Measurements from ENCODE around the gene SMYD3.

SMYD3 gene

DNA sequence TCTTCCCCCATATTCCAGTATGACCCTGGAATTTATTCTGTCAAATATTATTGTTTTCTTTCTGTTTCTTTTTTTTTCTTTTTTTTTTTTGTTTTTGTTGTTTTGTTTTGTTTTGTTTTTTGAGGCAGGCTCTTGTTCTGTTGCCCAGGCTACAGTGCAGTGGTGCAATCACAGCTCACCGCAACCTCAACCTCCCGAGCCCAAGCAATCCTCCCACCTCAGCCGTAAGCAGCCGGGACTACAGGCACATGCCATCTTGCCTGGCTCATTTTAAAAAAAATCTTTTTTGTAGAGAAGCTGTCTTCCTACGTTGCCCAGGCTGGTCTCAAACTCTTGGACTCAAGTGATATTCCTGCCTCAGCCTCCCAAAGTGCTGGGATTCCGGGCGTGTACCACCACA, 237.6 kb downstream of the SMYD3 start:
- TF ChIP-seq, protein P1, sequence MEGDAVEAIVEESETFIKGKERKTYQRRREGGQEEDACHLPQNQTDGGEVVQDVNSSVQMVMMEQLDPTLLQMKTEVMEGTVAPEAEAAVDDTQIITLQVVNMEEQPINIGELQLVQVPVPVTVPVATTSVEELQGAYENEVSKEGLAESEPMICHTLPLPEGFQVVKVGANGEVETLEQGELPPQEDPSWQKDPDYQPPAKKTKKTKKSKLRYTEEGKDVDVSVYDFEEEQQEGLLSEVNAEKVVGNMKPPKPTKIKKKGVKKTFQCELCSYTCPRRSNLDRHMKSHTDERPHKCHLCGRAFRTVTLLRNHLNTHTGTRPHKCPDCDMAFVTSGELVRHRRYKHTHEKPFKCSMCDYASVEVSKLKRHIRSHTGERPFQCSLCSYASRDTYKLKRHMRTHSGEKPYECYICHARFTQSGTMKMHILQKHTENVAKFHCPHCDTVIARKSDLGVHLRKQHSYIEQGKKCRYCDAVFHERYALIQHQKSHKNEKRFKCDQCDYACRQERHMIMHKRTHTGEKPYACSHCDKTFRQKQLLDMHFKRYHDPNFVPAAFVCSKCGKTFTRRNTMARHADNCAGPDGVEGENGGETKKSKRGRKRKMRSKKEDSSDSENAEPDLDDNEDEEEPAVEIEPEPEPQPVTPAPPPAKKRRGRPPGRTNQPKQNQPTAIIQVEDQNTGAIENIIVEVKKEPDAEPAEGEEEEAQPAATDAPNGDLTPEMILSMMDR (conservative IDR thresholded peaks at IDR 0.05; ENCODE audit: low read length), result no peak
- no peak for TF ChIP-seq EZH2phosphoT487 (IDR thresholded peaks at IDR 0.05; ENCODE audit: borderline replicate concordance)
- no peak overlapping the region for H3K4me2 ChIP-seq (ENCODE audit: low read depth, low read length, poor library complexity, severe bottlenecking)
- H3K9me2 ChIP-seq (replicated peaks; ENCODE audit: low read depth, low read length), result no peaks in the 10 kb centered on the region
- no peaks in the 10 kb centered on the region for H3K9me3 ChIP-seq (ENCODE audit: insufficient read depth, low read depth, low read length)
- H3F3A ChIP-seq (ENCODE audit: low read depth), result peaks cover 3% of the 10 kb centered on the region; the same call in 1 of the 2 replicates
- H4K20me1 ChIP-seq (ENCODE audit: insufficient read depth, low read length, poor library complexity, severe bottlenecking), result no peaks in the 10 kb centered on the region
- no peak overlapping the region for H3K4me3 ChIP-seq (ENCODE audit: low read length, poor library complexity, severe bottlenecking)
- no peaks in the 10 kb centered on the region for H3K27me3 ChIP-seq (ENCODE audit: insufficient read depth, low read length, poor library complexity, severe bottlenecking)
- peaks cover 16% of the 10 kb centered on the region for H3K4me1 ChIP-seq (ENCODE audit: insufficient read depth, low read length, poor library complexity, severe bottlenecking)
- no peaks in the 10 kb centered on the region; the same call in 1 of the 2 replicates for H3K36me3 ChIP-seq (ENCODE audit: insufficient read depth, low read length)
- H3K9ac ChIP-seq (ENCODE audit: low read depth, low read length, poor library complexity, severe bottlenecking), result no peak overlapping the region
- H2AFZ ChIP-seq (ENCODE audit: low read length), result no peak overlapping the region
- H3K79me2 ChIP-seq (ENCODE audit: insufficient read depth, low read length), result no peaks in the 10 kb centered on the region

DNA sequence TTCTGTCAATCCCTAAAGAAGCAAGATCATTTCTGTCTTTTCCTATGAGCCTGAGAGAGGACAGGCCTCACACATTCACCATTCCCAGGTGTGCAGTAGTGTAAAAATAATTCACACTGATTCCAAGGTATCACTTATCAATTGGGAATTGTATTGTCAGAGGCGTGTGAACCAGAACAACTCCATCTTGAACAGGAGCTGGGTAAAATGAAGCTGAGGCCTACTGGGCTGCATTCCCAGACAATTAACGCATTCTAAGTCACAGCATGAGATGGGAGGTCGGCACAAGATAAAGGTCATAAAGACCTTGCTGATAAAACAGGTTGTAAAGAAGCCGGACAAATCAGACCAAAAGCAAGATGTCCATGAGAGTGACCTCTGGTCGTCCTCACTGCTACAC, 239.2 kb downstream of the SMYD3 start:
- Histone ChIP-seq H3K27me3 (ENCODE audit: insufficient read depth, low read length, poor library complexity, severe bottlenecking) (no peaks in the 10 kb centered on the region), H2AFZ (ENCODE audit: low read length) (no peak overlapping the region), H3K9me2 (replicated peaks; ENCODE audit: low read depth, low read length) (no peaks in the 10 kb centered on the region), H3K36me3 (ENCODE audit: insufficient read depth, low read length) (no peaks in the 10 kb centered on the region; the same call in 1 of the 2 replicates), H4K20me1 (ENCODE audit: insufficient read depth, low read length, poor library complexity, severe bottlenecking) (no peaks in the 10 kb centered on the region), H3K4me3 (ENCODE audit: low read length, poor library complexity, severe bottlenecking) (no peak overlapping the region), H3K4me1 (ENCODE audit: insufficient read depth, low read length, poor library complexity, severe bottlenecking) (peaks cover 15% of the 10 kb centered on the region), H3K9ac (ENCODE audit: low read depth, low read length, poor library complexity, severe bottlenecking) (no peak overlapping the region), H3K9me3 (ENCODE audit: insufficient read depth, low read depth, low read length) (no peaks in the 10 kb centered on the region), H3K4me2 (ENCODE audit: low read depth, low read length, poor library complexity, severe bottlenecking) (no peak overlapping the region), H3F3A (ENCODE audit: low read depth) (no peaks in the 10 kb centered on the region), H3K79me2 (ENCODE audit: insufficient read depth, low read length) (no peaks in the 10 kb centered on the region)
- TF ChIP-seq, protein P1 (conservative IDR thresholded peaks at IDR 0.05; ENCODE audit: low read length), result no peak
- no peak for TF ChIP-seq EZH2phosphoT487 (IDR thresholded peaks at IDR 0.05; ENCODE audit: borderline replicate concordance)

DNA sequence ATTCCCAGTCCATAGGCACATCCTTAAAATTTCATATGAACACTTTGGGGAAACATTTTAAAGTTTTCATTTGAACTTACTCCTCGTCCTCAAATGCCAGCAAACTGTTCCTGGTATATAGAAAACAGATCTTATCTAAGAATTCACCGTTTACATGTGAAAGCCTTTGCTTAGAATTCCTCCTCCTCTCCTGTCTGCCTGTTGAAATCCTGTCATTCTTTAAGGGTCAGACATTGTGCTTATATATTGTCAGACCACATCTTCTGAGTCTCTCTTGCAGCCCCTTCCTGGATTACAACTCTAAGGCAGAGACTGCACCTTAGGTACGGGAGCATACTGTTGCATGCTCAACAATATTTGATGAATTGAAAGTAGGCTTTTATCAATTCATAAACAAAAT, 239.7 kb downstream of the SMYD3 start:
- Histone ChIP-seq H3K4me2 (ENCODE audit: low read depth, low read length, poor library complexity, severe bottlenecking) (no peak overlapping the region), H3F3A (ENCODE audit: low read depth) (no peaks in the 10 kb centered on the region), H3K36me3 (ENCODE audit: insufficient read depth, low read length) (no peaks in the 10 kb centered on the region; the same call in 1 of the 2 replicates)

More for the DNA sequence above, 239.7 kb downstream of the SMYD3 start:
- Histone ChIP-seq H3K79me2 (ENCODE audit: insufficient read depth, low read length) (no peaks in the 10 kb centered on the region), H4K20me1 (ENCODE audit: insufficient read depth, low read length, poor library complexity, severe bottlenecking) (no peaks in the 10 kb centered on the region), H3K9ac (ENCODE audit: low read depth, low read length, poor library complexity, severe bottlenecking) (no peak overlapping the region), H3K9me3 (ENCODE audit: insufficient read depth, low read depth, low read length) (no peaks in the 10 kb centered on the region), H3K4me1 (ENCODE audit: insufficient read depth, low read length, poor library complexity, severe bottlenecking) (peaks cover 17% of the 10 kb centered on the region), H3K4me3 (ENCODE audit: low read length, poor library complexity, severe bottlenecking) (no peak overlapping the region), H2AFZ (ENCODE audit: low read length) (no peak overlapping the region), H3K9me2 (replicated peaks; ENCODE audit: low read depth, low read length) (no peaks in the 10 kb centered on the region), H3K27me3 (ENCODE audit: insufficient read depth, low read length, poor library complexity, severe bottlenecking) (no peaks in the 10 kb centered on the region)
- no peak for TF ChIP-seq EZH2phosphoT487 (IDR thresholded peaks at IDR 0.05; ENCODE audit: borderline replicate concordance)
- TF ChIP-seq, protein P1 (conservative IDR thresholded peaks at IDR 0.05; ENCODE audit: low read length), result no peak

Measured in Loucy (cell line).